Left colon (tissue), 2 donors: Measurements from ENCODE around the gene TSC2. TPM values are rescaled to one million over a fixed set of nuclear protein-coding genes. Genes with fewer than 3 reads are reported as not detected.
"Not testable (repeated sequence)": the region's sequence is repeated elsewhere in the genome, so short reads cannot be mapped to it uniquely, and the experiment has no call there.

ENCODE experiments used
- ATAC-seq: fragments of 200-7000 bp; cut with Tn5 transposase; one replicate; pipeline ENCODE4 v1.9.1; 2020; ENCODE audit warnings: mild to moderate bottlenecking, moderate library complexity
- DNase-seq, 2 donors: peaks; one replicate each; pipeline ENCODE4 v3.0.0-alpha.2; 2020
- intact Hi-C, 2 donors: fragments of 100-400 bp; cut with DNase I in 1 of 2; cut with micrococcal nuclease in 1 of 2; formaldehyde crosslinking; loops; one replicate each; pipeline versions ENCODE4 v1.11.2 to v1.14.0; 2022; cut with DNase I, micrococcal nuclease
- total RNA-seq, 2 donors: library from RNA; stranded (reverse); fragmentation: NEBNext Ultra II Directional; extraction: Animal tissue kit (Norgen Biotek cat#: 25700); gene quantifications; one replicate each; pipeline ENCODE4 v1.2.1, GENCODE V29; 2021
- donor health status: DM: no; HTN: no; CAD: no.
- donor health status: DM: yes; HTN: yes; CAD: no.

Gene TSC2
- total RNA-seq, 2 donors from 2014 or later, result 115 to 118 TPM

DNA sequence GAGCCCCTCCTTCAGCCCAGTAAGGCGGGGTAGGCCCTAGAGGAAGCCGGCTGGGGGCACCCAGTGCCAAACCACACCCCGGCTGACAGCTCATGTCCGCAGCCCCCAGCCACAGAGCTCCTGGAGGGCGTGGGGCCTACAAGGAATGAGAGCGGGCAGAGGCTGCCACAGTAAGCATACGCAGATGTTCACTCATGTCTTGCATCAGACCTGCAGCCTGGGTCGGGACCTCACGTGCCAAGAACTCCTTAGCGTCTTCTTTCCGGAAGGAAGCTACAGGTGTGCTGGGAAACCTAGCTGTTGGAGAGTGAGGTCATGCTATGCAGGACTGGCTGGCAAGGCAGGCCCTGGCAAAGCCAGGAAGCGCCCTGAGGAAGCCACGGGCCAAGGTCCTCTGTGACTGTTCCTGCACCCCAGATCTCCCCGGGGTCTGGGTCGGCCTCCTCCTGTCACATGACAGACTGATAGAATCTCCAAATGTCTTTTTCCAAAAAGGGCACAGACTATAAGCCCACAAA is 39.7 kb upstream of the TSC2 start:
- ATAC-seq (peak; percentile 64), DNase-seq (peak; percentile 57 to 82)
- intact Hi-C loops, result loop anchor here in 1 of 2 donors (10.0 kb wide), 1 partner anchor 137 kb away; the partner anchor contains the start of gene RAB26

GRCh38 chr16:2008631-2009163 is 39.1 kb upstream of the TSC2 start:
- intact Hi-C loops, result loop anchor here in 1 of 2 donors (10.0 kb wide), 1 partner anchor 136 kb away; the partner anchor contains the start of gene RAB26
- DNase-seq (peak in 1 of 2 donors; percentile 53), ATAC-seq (peak; percentile 18)

DNA sequence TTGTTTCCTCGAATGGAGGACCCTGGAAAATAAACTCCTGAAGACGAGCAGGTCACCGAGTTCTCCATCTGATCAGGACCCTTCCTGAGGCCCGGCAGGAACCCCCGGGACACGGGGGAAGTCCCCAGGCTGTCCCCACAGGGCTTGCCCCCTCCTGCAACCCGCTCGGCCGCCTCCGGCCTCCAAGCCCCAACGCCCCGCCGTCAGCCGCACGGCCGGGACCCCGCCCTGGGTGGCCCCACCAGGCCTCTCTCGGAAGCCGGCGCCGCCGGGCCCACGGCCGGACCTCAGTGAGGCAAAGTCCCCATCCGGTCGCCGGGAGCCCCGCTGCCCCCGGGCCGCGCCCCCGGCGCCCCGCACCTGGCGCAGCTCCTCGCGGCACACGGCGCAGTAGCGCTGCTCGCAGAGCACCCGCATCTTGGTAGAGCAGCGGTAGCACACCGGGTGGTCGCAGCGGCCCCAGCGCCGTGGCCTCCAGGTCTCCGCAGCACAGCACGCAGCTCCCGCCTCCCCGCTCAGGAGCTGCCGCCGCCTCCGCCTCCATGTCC is 38.5 kb upstream of the TSC2 start:
- DNase-seq (peak in 1 of 2 donors; percentile 55), ATAC-seq (peak; percentile 37)
- intact Hi-C loops, result loop anchor here in 1 of 2 donors (10.0 kb wide), 1 partner anchor 136 kb away; the partner anchor contains the start of gene RAB26

DNA sequence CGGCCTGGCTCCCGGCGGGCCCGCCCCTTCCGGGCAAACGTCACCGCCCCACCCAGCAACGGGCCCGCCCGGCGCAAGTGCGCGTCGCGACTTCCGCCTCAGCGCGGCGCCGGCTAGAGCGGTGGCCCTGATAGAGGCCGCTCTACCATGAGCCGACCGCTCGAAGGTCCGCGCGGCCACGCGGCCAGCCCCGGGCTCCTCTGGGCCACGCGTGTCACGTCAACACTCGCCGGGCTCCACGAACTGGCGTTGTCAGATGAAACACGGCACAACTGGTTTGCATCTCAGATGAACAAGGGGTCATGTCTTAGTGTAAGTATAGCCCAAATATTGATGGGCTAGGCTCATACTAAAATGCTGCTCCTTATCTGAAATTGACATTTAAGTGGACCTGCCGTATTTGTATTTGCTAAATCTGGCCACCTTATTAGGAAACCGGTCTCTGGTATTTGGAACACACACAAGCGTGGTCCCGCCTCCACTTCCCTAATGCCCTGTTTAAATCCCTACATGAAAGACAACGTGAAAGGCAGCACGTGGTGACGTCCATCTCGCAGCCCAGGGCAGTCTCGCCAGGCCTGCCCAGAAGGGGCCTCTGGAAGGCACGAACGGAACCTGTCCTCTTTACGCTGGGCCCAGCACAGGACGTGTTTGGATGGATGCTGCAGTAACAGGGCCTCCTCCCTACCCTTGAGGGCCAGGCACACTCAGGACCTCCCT is 37.8 kb upstream of the TSC2 start, which contains the start of gene ZNF598:
Gene ZNF598, minus strand, starts transcription at position 31 of the 720 bp plus-strand sequence.
- intact Hi-C loops, result loop anchor here in 1 of 2 donors (10.0 kb wide), 1 partner anchor 135 kb away; the partner anchor contains the start of gene RAB26
- peak; percentile 79 to 87 for DNase-seq
- peak; percentile 82 for ATAC-seq

DNA sequence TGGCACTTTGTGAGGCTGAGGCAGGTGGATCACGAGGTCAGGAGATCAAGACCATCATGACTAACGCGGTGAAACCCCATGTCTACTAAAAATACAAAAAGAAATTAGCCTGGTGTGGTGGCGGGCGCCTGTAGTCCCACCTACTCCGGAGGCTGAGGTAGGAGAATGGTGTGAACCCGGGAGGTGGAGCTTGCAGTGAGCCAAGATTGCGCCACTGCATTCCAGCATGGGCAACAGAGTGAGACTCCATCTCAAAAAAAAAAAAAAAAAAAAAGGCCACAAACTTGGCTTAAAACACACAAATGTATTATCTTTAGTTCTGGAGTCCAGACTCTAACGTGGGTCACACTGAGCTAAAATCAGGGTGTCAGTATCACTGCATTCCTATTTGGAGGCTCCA is 36.1 kb upstream of the TSC2 start:
- DNase-seq, ATAC-seq, intact Hi-C loops: not testable (repeated sequence)

DNA sequence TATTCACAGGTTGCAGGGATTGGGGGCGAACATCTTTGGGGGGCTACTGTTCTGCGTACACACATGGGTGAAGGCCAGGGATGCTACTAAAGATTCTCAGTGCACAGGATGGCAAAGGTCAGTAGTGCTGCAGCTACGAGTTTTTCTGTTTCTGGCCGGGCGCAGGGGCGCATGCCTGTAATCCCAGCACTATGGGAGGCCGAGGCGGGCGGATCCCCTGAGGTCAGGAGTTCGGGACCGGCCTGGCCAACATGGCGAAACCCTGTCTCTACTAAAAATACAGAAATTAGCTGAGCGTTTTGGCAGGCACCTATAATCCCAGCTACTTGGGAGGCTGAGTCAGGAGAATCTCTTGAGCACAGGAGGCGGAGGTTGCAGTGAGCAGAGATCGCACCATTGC is 34.3 kb upstream of the TSC2 start:
- intact Hi-C loops, result no loop called here
- DNase-seq (no peak), ATAC-seq (no peak)

GRCh38 chr16:2015117-2015946 is 32.5 kb upstream of the TSC2 start:
- peak; percentile 74 to 84 for DNase-seq
- ATAC-seq, result peak; percentile 87
- intact Hi-C loops, result no loop called here

DNA sequence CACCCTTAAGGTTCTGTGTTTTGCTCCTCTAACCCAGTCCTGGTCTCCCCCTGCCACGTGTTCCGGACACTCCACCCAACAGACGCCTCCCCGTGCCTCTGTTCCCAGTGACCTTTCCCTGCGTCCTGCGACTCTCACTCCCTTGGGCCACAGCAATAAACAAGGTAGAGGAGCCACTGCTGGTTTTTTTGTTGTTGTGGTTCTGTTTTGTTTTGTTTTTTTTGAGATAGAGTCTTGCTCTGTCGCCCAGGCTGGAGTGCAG is 31.9 kb upstream of the TSC2 start:
- peak; percentile 35 for ATAC-seq
- DNase-seq, result peak in 1 of 2 donors; percentile 27
- intact Hi-C loops, result no loop called here

- DNase-seq, result no peak
- intact Hi-C loops, result no loop called here
- ATAC-seq, result no peak
These were observed 31.3 kb upstream of the TSC2 start for GRCh38 chr16:2016407-2016922.

DNA sequence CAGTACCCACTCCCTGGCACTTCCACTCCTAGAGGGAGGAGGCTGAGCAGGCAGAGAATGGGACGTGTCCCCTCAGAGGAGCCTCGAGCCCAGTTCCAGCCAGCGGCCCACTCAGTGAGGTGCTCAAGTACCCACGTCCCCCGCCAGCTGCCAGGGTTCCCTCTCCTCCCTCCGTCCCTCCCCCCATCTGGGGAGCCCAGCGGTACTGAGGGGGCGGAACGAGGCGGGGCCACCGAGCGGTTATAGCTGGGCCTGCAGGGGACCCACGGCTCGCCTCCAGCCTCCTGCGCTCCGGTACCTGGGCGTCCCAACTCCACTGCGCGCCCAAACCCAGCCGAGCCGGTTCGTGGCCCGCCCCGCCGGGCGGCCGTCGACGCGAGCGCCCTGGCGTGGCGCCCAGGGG is 28.3 kb upstream of the TSC2 start, which contains the start of gene NPW:
Gene NPW, plus strand, starts transcription at position 268 of the 403 bp plus-strand sequence.
- no peak for ATAC-seq
- intact Hi-C loops, result no loop called here
- peak in 1 of 2 donors; percentile 38 for DNase-seq

DNA sequence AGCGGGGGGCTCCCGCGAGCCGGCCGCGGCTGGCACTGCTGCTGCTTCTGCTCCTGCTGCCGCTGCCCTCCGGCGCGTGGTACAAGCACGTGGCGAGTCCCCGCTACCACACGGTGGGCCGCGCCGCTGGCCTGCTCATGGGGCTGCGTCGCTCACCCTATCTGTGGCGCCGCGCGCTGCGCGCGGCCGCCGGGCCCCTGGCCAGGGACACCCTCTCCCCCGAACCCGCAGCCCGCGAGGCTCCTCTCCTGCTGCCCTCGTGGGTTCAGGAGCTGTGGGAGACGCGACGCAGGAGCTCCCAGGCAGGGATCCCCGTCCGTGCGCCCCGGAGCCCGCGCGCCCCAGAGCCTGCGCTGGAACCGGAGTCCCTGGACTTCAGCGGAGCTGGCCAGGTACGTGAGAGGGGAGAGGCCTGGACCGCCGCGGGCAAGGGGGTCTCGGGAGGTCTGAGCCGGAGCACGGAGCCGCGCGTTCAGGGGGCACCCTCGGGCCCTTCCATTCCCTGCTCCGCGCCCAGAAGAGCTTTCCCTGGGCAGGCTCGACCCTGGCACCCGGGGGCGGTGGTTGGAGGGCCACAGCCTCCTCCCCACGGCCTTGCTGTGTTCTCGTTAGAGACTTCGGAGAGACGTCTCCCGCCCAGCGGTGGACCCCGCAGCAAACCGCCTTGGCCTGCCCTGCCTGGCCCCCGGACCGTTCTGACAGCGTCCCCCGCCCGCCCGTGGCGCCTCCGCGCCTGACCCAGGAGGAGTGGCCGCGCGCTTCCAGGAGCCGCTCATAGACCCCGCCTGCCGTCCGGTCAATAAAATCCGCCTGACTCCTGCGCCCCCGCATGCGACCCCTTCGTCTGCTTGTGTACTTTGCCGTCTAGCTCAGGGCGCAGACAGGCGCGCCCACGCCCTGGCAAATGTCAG is 27.6 kb upstream of the TSC2 start:
- DNase-seq, result peak in 1 of 2 donors; percentile 36
- ATAC-seq, result no peak
- intact Hi-C loops, result no loop called here

DNA sequence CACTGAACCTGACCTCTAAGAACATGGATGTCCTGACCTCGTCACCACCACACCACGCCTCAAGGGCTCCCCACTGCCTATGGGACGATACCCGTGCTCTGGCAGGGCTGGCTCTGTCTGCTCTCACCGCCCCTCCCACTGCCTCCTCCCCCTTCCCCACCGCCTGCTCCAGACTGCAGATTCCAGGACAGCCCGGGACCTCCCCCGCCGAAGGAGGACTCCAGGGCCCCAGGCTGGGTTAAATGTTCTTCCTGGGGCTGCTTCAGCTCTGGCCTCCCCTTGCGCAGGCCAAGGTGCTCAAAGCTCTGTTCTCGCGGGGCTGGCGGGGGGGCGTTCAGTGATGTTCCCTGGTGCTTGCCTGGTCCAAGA is 25.1 kb upstream of the TSC2 start:
- intact Hi-C loops, result no loop called here
- ATAC-seq (peak; percentile 24), DNase-seq (no peak)

DNA sequence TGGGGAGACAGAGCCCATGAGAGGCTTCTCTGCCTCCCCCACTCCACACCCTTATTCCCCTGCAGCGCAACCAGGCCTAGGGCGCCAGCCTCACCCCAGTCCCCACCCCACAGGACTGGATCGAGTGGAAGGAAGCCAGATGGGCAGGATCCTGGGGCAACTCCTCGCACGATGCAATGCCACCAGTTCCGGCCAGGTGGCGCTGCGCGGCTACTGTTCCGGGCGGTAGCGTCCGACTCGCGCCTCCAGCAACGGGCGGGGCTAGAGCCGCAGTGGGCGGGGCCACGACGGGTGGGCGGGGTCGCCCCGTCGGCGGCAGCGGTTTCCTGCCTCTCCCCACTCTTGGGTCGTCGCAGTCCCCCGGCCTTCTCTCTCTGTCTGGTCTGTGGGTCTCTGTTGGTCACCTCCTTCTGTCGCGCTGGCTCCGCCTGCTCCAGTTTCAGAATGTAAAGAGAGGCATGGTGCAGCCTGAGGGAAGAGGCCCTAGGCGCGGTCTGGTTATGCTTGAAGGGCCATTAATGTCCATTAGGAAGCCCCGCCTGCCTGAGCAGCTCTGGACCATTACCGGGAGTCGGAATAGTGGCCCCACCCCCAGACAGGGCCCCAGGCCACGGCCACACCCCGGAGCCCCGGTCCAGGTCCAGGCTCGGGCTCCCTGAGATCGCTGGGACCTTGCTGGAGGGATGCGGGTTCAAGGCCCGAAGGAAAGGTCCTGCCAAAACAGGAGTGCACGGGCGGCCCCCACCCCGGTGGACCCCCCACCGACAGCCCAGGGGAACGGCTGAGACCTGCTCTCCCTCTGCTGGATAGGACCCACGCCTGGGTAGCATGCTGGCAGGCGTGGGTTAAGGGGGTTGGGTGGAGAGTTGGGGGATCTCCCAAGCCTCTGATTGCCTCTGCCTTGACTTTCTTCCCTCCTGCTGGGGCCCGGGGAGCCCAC is 24.4 kb upstream of the TSC2 start:
- peak; percentile 79 for ATAC-seq
- peak; percentile 89 to 95 for DNase-seq
- intact Hi-C loops, result no loop called here

GRCh38 chr16:2024032-2024420 is 23.8 kb upstream of the TSC2 start:
- DNase-seq (no peak), ATAC-seq (no peak)
- intact Hi-C loops, result no loop called here

- no peak for DNase-seq
- intact Hi-C loops, result loop anchor here in 1 of 2 donors (5.0 kb wide), 1 partner anchor 117 kb away; no protein-coding TSS in a partner anchor
These were observed 22.5 kb upstream of the TSC2 start for GRCh38 chr16:2025251-2025650.

GRCh38 chr16:2025878-2026460 is 21.8 kb upstream of the TSC2 start:
- intact Hi-C loops, result loop anchor here in 1 of 2 donors (5.0 kb wide), 1 partner anchor 116 kb away; no protein-coding TSS in a partner anchor
- DNase-seq (no peak), ATAC-seq (no peak)

More at GRCh38 chr16:2025251-2025650, 22.5 kb upstream of the TSC2 start:
- ATAC-seq, result no peak
